Measurements from ENCODE around the gene GPSM3.

The GPSM3 gene

DNA sequence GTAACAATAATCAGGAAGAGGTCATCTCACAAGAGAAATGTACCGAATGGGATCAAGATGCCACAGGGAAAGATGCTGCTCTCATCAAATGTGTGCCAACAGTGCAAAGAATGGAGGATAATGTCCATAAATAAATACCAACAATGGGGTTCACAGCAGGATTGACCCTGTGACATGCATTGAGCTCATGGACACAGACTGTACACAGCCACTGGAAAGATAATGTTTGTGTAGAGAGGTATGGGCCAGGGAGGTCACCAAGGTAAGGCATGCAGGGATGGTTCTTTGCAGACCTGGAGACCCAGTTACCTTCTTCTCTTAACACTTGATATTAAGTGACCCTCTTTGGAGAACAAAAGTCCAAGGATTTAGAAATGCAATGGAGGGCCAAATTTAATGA lies 18.0 kb downstream of the GPSM3 start:
- peaks cover 40% of the 10 kb centered on the region for H3K4me1 ChIP-seq (ENCODE audit: insufficient read depth, low read length)
- no peak for DNase-seq

DNA sequence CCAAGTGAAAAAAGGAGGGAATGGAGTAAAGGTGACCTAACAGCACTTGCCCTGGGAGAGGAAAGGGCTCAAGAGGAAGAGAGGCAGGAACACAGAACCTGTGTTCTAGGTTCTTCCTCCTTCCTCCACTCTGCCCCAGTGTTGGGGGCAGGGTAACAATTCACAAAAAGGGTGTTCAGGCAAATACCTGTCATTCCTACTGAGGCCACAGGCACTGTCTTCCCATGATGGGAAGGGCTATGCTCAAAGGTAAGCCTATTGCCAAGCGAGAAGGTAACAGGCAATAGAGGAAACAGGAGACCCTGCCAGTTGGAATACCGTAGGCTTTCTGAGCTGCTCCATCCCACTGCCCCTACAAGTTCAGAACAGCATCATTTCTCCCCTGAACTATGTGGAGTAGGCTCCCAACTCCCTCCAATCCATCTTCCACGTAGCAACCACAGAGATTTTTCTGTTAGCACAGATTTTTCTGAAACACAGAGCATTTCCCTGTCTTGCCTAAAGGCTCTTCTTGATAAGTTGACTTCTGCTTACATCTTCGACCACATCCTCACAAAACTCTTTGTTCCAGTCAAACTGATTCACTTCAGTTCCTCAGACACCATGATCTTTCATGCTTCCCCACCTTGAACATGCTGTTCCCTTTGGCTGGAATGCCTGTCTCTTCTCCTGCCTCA lies 19.3 kb downstream of the GPSM3 start:
- no peak overlapping the region for H3K4me3 ChIP-seq (ENCODE audit: low read depth in 1 of 2, low read length in 2 of 2)
- H2AFZ ChIP-seq (ENCODE audit: low read depth, low read length), result no peak overlapping the region
- H3K9me3 ChIP-seq (ENCODE audit: insufficient read depth, low read length, severe bottlenecking), result no peaks in the 10 kb centered on the region
- no peak overlapping the region for H3K4me2 ChIP-seq (ENCODE audit: insufficient read depth, low read length)
- peaks cover 32% of the 10 kb centered on the region for H3K36me3 ChIP-seq (ENCODE audit: insufficient read depth, low read length)
- ATAC-seq (ENCODE audit: insufficient read depth, low read depth), result no peak
- no peaks in the 10 kb centered on the region for H4K20me1 ChIP-seq (ENCODE audit: insufficient read depth, low read length)
- no peaks in the 10 kb centered on the region for H3K27me3 ChIP-seq (ENCODE audit: insufficient read depth, low read length, poor library complexity)
- DNase-seq, result no peak
- peaks cover 33% of the 10 kb centered on the region for H3K4me1 ChIP-seq (ENCODE audit: insufficient read depth, low read length)
- TF ChIP-seq EZH2 (IDR thresholded peaks at IDR 0.05; ENCODE audit: borderline replicate concordance, low read depth, low read length, severe bottlenecking), result no peak
- peaks cover 30% of the 10 kb centered on the region for H3K79me2 ChIP-seq (ENCODE audit: insufficient read depth, low read length)
- H3K9ac ChIP-seq (ENCODE audit: low read depth, low read length), result no peak overlapping the region
- H3K27ac ChIP-seq (ENCODE audit: low read length), result no peak overlapping the region

More for the DNA sequence above, 18.0 kb downstream of the GPSM3 start:
- H4K20me1 ChIP-seq (ENCODE audit: insufficient read depth, low read length), result no peaks in the 10 kb centered on the region
- H3K9me3 ChIP-seq (ENCODE audit: insufficient read depth, low read length, severe bottlenecking), result no peaks in the 10 kb centered on the region
- no peak overlapping the region for H3K27ac ChIP-seq (ENCODE audit: low read length)
- H3K4me3 ChIP-seq (ENCODE audit: low read depth in 1 of 2, low read length in 2 of 2), result peak overlapping the region in 1 of 2 experiments; percentile 91; a peak in 1 of 4 replicates
- no peaks in the 10 kb centered on the region for H3K27me3 ChIP-seq (ENCODE audit: insufficient read depth, low read length, poor library complexity)
- TF ChIP-seq, protein P1, sequence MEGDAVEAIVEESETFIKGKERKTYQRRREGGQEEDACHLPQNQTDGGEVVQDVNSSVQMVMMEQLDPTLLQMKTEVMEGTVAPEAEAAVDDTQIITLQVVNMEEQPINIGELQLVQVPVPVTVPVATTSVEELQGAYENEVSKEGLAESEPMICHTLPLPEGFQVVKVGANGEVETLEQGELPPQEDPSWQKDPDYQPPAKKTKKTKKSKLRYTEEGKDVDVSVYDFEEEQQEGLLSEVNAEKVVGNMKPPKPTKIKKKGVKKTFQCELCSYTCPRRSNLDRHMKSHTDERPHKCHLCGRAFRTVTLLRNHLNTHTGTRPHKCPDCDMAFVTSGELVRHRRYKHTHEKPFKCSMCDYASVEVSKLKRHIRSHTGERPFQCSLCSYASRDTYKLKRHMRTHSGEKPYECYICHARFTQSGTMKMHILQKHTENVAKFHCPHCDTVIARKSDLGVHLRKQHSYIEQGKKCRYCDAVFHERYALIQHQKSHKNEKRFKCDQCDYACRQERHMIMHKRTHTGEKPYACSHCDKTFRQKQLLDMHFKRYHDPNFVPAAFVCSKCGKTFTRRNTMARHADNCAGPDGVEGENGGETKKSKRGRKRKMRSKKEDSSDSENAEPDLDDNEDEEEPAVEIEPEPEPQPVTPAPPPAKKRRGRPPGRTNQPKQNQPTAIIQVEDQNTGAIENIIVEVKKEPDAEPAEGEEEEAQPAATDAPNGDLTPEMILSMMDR (IDR thresholded peaks at IDR 0.05; ENCODE audit: borderline replicate concordance, extremely low read depth, low read length, poor library complexity, severe bottlenecking), result no peak
- no peak for TF ChIP-seq EZH2 (IDR thresholded peaks at IDR 0.05; ENCODE audit: borderline replicate concordance, low read depth, low read length, severe bottlenecking)
- ATAC-seq (ENCODE audit: insufficient read depth, low read depth), result no peak
- peaks cover 40% of the 10 kb centered on the region for H3K79me2 ChIP-seq (ENCODE audit: insufficient read depth, low read length)
- H2AFZ ChIP-seq (ENCODE audit: low read depth, low read length), result no peak overlapping the region
- peak overlapping the region; percentile 75 for H3K4me2 ChIP-seq (ENCODE audit: insufficient read depth, low read length)
- H3K36me3 ChIP-seq (ENCODE audit: insufficient read depth, low read length), result peaks cover 21% of the 10 kb centered on the region
- H3K9ac ChIP-seq (ENCODE audit: low read depth, low read length), result no peak overlapping the region

DNA sequence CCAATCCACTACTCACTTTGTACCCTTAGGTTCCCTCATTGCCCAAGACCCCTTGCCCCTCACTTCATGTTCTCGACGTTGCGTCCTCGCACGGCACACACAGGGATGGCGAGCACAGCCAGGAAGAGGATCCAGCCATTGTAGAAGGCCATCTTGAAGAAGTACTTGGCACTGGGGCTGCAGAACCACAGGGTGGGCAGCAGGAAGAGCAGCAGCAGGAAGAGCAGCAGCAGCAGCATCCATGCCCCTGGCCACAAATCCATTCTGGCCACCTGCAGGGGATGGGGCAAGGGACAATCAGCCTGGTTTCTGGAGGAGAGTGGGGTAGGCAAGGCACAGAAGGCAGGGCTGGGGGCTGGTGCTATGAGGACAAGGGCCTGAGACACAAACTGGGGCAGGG lies 21.2 kb downstream of the GPSM3 start:
- H4K20me1 ChIP-seq (ENCODE audit: insufficient read depth, low read length), result no peaks in the 10 kb centered on the region
- H3K79me2 ChIP-seq (ENCODE audit: insufficient read depth, low read length), result peaks cover 22% of the 10 kb centered on the region
- peaks cover 18% of the 10 kb centered on the region for H3K4me1 ChIP-seq (ENCODE audit: insufficient read depth, low read length)
- H3K27ac ChIP-seq (ENCODE audit: low read length), result no peak overlapping the region
- H3K36me3 ChIP-seq (ENCODE audit: insufficient read depth, low read length), result peaks cover 50% of the 10 kb centered on the region
- no peak overlapping the region for H2AFZ ChIP-seq (ENCODE audit: low read depth, low read length)
- ATAC-seq (ENCODE audit: insufficient read depth, low read depth) (no peak), DNase-seq (no peak)
- TF ChIP-seq EZH2 (IDR thresholded peaks at IDR 0.05; ENCODE audit: borderline replicate concordance, low read depth, low read length, severe bottlenecking), result no peak
- TF ChIP-seq, protein P1 (IDR thresholded peaks at IDR 0.05; ENCODE audit: borderline replicate concordance, extremely low read depth, low read length, poor library complexity, severe bottlenecking), result no peak
- H3K27me3 ChIP-seq (ENCODE audit: insufficient read depth, low read length, poor library complexity), result no peaks in the 10 kb centered on the region
- H3K4me3 ChIP-seq (ENCODE audit: low read depth in 1 of 2, low read length in 2 of 2), result no peak overlapping the region
- H3K9me3 ChIP-seq (ENCODE audit: insufficient read depth, low read length, severe bottlenecking), result no peaks in the 10 kb centered on the region
- no peak overlapping the region for H3K9ac ChIP-seq (ENCODE audit: low read depth, low read length)
- no peak overlapping the region for H3K4me2 ChIP-seq (ENCODE audit: insufficient read depth, low read length)

DNA sequence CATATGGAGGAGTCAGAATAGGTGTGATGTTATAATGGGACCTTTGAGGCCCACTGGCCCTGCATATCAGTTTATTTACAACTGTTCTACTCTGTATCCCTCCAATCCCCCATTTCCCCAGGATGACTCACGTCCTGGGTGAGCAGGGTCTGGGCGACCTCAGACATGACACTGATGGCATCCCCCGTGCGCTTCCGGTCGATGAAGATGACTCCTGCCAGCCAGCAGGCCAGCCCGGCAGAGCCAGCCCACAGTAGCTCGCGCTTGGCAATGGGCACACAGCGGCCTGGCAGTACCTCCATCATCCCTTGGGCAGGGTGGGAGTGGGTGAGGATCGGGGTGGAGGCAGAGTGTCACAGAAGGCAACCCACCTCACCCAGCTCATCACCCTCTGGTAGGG lies 22.1 kb downstream of the GPSM3 start:
- TF ChIP-seq EZH2 (IDR thresholded peaks at IDR 0.05; ENCODE audit: borderline replicate concordance, low read depth, low read length, severe bottlenecking), result no peak
- TF ChIP-seq, protein P1 (IDR thresholded peaks at IDR 0.05; ENCODE audit: borderline replicate concordance, extremely low read depth, low read length, poor library complexity, severe bottlenecking), result no peak
- Histone ChIP-seq H4K20me1 (ENCODE audit: insufficient read depth, low read length) (no peaks in the 10 kb centered on the region), H3K36me3 (ENCODE audit: insufficient read depth, low read length) (peaks cover 57% of the 10 kb centered on the region), H3K4me1 (ENCODE audit: insufficient read depth, low read length) (peaks cover 13% of the 10 kb centered on the region), H3K9me3 (ENCODE audit: insufficient read depth, low read length, severe bottlenecking) (no peaks in the 10 kb centered on the region), H3K27me3 (ENCODE audit: insufficient read depth, low read length, poor library complexity) (no peaks in the 10 kb centered on the region), H3K79me2 (ENCODE audit: insufficient read depth, low read length) (peaks cover 16% of the 10 kb centered on the region), H3K4me2 (ENCODE audit: insufficient read depth, low read length) (no peak overlapping the region), H2AFZ (ENCODE audit: low read depth, low read length) (no peak overlapping the region), H3K9ac (ENCODE audit: low read depth, low read length) (no peak overlapping the region), H3K27ac (ENCODE audit: low read length) (no peak overlapping the region), H3K4me3 (ENCODE audit: low read depth in 1 of 2, low read length in 2 of 2) (no peak overlapping the region)
- ATAC-seq (ENCODE audit: insufficient read depth, low read depth), result no peak
- no peak for DNase-seq

Data from DND-41 (cell line).